Tibial nerve (tissue), 4 donors: ENCODE data around the gene SCYGR1. TPM values are rescaled to one million over a fixed set of nuclear protein-coding genes. Genes with fewer than 3 reads are reported as not detected.
A peak's percentile ranks its signal among the peaks of the same experiment; 100 is the strongest.

Experiments
- DNase-seq, 2 donors: peaks; one replicate each; pipeline ENCODE4 v3.0.0-alpha.2; 2019; ENCODE audit warnings: low spot score in 2 of 2
- H3K27ac ChIP-seq, 4 donors: fragments of 200-600 bp; sonication (generic) in 3 of 4; one replicate each; pipeline ENCODE4 v1.5.1; 2017 to 2019; ENCODE audit warnings: mild to moderate bottlenecking in 1 of 4
- H3K27me3 ChIP-seq, 2 donors: fragments of 200-600 bp; sonication (generic) in 1 of 2; one replicate each; pipeline versions ENCODE4 v1.5.1 to v1.6.0; 2017 to 2019
- H3K36me3 ChIP-seq, 3 donors: fragments of 200-600 bp; sonication (generic); one replicate each; pipeline ENCODE4 v1.5.1; 2018 to 2019
- H3K4me1 ChIP-seq, 4 donors: fragments of 200-600 bp; sonication (generic) in 3 of 4; one replicate each; pipeline ENCODE4 v1.5.1; 2017 to 2019
- H3K4me3 ChIP-seq, 4 donors: fragments of 200-600 bp; sonication (generic) in 3 of 4; one replicate each; pipeline ENCODE4 v1.5.1; 2017 to 2019; ENCODE audit warnings: mild to moderate bottlenecking in 1 of 4, moderate library complexity in 1 of 4
- H3K9me3 ChIP-seq, 4 donors: fragments of 200-600 bp; sonication (generic) in 3 of 4; one replicate each; pipeline ENCODE4 v1.5.1; 2017 to 2019
- CTCF ChIP-seq, 5 experiments: fragments of 200-600 bp in 3 of 5; fragments of 450-650 bp in 2 of 5; sonication (generic) in 3 of 5; IDR thresholded peaks; one replicate each; pipeline ENCODE4 v1.5.1; 2016 to 2019; ENCODE audit warnings: antibody characterized with exemption in 5 of 5, mild to moderate bottlenecking in 3 of 5, moderate library complexity in 2 of 5
- EP300 ChIP-seq, 2 donors: sonication (generic); formaldehyde crosslinking; IDR thresholded peaks; one replicate each; pipeline ENCODE4 v1.6.1; 2017; ENCODE audit warnings: antibody characterized with exemption in 2 of 2, mild to moderate bottlenecking in 1 of 2
- POLR2A ChIP-seq, 2 donors: fragments of 450-650 bp; IDR thresholded peaks; one replicate each; pipeline ENCODE4 v1.6.1; 2017; ENCODE audit warnings: antibody characterized with exemption in 2 of 2, mild to moderate bottlenecking in 2 of 2, moderate library complexity in 2 of 2
- WGBS, 2 donors: methylation state at CpG; one replicate each; pipeline ENCODE4 v1.1.5; 2018; 5-methylcytosine and 5-hydroxymethylcytosine counted together
- total RNA-seq, 4 donors: library from RNA; depleted of rRNA; stranded (reverse); fragments of >200 nt; gene quantifications; one replicate each; pipeline ENCODE4 v1.1.0, GENCODE V29; 2016

Gene SCYGR1
- total RNA-seq, 4 donors from 2014 or later = not detected

GRCh38 chr2:227410191-227410590 lies 22.4 kb upstream of the SCYGR1 start:
- Histone ChIP-seq H3K4me1 (peaks cover 0 to 25% (median 14%) of the 10 kb centered on the region in 4 donors), H3K9me3 (no peaks in the 10 kb centered on the region), H3K36me3 (no peaks in the 10 kb centered on the region), H3K4me3 (no peak overlapping the region), H3K27ac (no peak overlapping the region), H3K27me3 (no peaks in the 10 kb centered on the region)
- TF ChIP-seq CTCF (IDR thresholded peaks at IDR 0.05) = no peak
- no peak for TF ChIP-seq POLR2A (IDR thresholded peaks at IDR 0.05)
- no peak for TF ChIP-seq EP300 (IDR thresholded peaks at IDR 0.05)
- DNase-seq = no peak
- WGBS, 2 donors = 78 to 82% methylated on average over 3 of the region's 3 CpGs

- TF ChIP-seq EP300 (IDR thresholded peaks at IDR 0.05) (peak in 1 of 2 donors; percentile 76), POLR2A (IDR thresholded peaks at IDR 0.05) (no peak)
- DNase-seq = peak; percentile 22 to 40
- H3K4me3 ChIP-seq = no peak overlapping the region
- H3K27ac ChIP-seq = no peak overlapping the region
- WGBS, 2 donors = 49 to 55% methylated on average over 16 of the region's 16 CpGs
- peaks cover 0 to 20% (median 12%) of the 10 kb centered on the region in 4 donors for H3K4me1 ChIP-seq
- no peaks in the 10 kb centered on the region for H3K27me3 ChIP-seq
- H3K36me3 ChIP-seq = no peaks in the 10 kb centered on the region
- H3K9me3 ChIP-seq = no peaks in the 10 kb centered on the region
Observed at GRCh38 chr2:227407591-227408151, 19.9 kb upstream of the SCYGR1 start.

GRCh38 chr2:227406177-227407031 lies 18.7 kb upstream of the SCYGR1 start:
- Histone ChIP-seq H3K4me1 (peaks cover 0 to 20% (median 12%) of the 10 kb centered on the region in 4 donors), H3K27ac (peak overlapping the region in 3 of 4 donors; percentile 30 to 76 (median 74)), H3K9me3 (no peaks in the 10 kb centered on the region), H3K27me3 (no peaks in the 10 kb centered on the region), H3K36me3 (no peaks in the 10 kb centered on the region), H3K4me3 (no peak overlapping the region)
- TF ChIP-seq POLR2A (IDR thresholded peaks at IDR 0.05) (no peak), CTCF (IDR thresholded peaks at IDR 0.05) (peak; percentile 42 to 67 (median 45)), EP300 (IDR thresholded peaks at IDR 0.05) (peak in 1 of 2 donors; percentile 70)
- DNase-seq = peak in 1 of 2 donors; percentile 50
- WGBS, 2 donors = 1% methylated on average over 7 of the region's 7 CpGs

- 84 to 85% methylated on average over 4 of the region's 4 CpGs for WGBS, 2 donors
- no peak for DNase-seq
- Histone ChIP-seq H3K36me3 (no peaks in the 10 kb centered on the region), H3K9me3 (no peaks in the 10 kb centered on the region), H3K4me1 (peaks cover 0 to 20% (median 12%) of the 10 kb centered on the region in 4 donors), H3K4me3 (no peak overlapping the region), H3K27me3 (no peaks in the 10 kb centered on the region), H3K27ac (no peak overlapping the region)
- no peak for TF ChIP-seq EP300 (IDR thresholded peaks at IDR 0.05)
- TF ChIP-seq POLR2A (IDR thresholded peaks at IDR 0.05) = no peak
- TF ChIP-seq CTCF (IDR thresholded peaks at IDR 0.05) = peak in 1 of 5 experiments; percentile 21
Observed at GRCh38 chr2:227404585-227405271, 17.0 kb upstream of the SCYGR1 start.

GRCh38 chr2:227402959-227403358 lies 15.2 kb upstream of the SCYGR1 start:
- Histone ChIP-seq H3K4me1 (peaks cover 0 to 20% (median 12%) of the 10 kb centered on the region in 4 donors), H3K4me3 (no peak overlapping the region), H3K27ac (no peak overlapping the region), H3K27me3 (no peaks in the 10 kb centered on the region), H3K9me3 (no peaks in the 10 kb centered on the region), H3K36me3 (no peaks in the 10 kb centered on the region)
- 57 to 76% methylated on average over 4 of the region's 4 CpGs for WGBS, 2 donors
- DNase-seq = no peak
- TF ChIP-seq POLR2A (IDR thresholded peaks at IDR 0.05) (no peak), CTCF (IDR thresholded peaks at IDR 0.05) (no peak), EP300 (IDR thresholded peaks at IDR 0.05) (no peak)
